ENCODE measurements around the gene PHF21A.
A peak's percentile ranks its signal among the peaks of the same experiment; 100 is the strongest.
"Not testable (repeated sequence)": the region's sequence is repeated elsewhere in the genome, so short reads cannot be mapped to it uniquely, and the experiment has no call there.

The PHF21A gene

GRCh38 chr11:45917286-45917622 lies 204.0 kb downstream of the PHF21A start:
- H3K36me3 ChIP-seq, result peaks cover 43% of the 10 kb centered on the region
- peaks cover 24% of the 10 kb centered on the region for H3K27me3 ChIP-seq
- H3K4me2 ChIP-seq, result peak overlapping the region; percentile 98
- H3K27ac ChIP-seq, result peak overlapping the region; percentile 94
- peak overlapping the region; percentile 94 for H3K9ac ChIP-seq
- TF ChIP-seq Cebpa-rat (IDR thresholded peaks at IDR 0.05), result no peak
- H4K20me1 ChIP-seq, result peaks cover 48% of the 10 kb centered on the region
- H3K4me3 ChIP-seq, result peak overlapping the region; percentile 91
- H3K4me1 ChIP-seq, result peaks cover 50% of the 10 kb centered on the region
- no peaks in the 10 kb centered on the region for H3K9me3 ChIP-seq

GRCh38 chr11:45915446-45915845 lies 205.8 kb downstream of the PHF21A start:
- Histone ChIP-seq H3K27me3 (peaks cover 6% of the 10 kb centered on the region; the same call in 1 of the 2 replicates), H3K9ac (no peak overlapping the region), H3K4me1 (peaks cover 32% of the 10 kb centered on the region), H4K20me1 (peaks cover 53% of the 10 kb centered on the region), H3K4me2 (no peak overlapping the region), H3K9me3 (no peaks in the 10 kb centered on the region), H3K27ac (no peak overlapping the region), H3K4me3 (no peak overlapping the region), H3K36me3 (peaks cover 61% of the 10 kb centered on the region)
- TF ChIP-seq Cebpa-rat (IDR thresholded peaks at IDR 0.05), result no peak

GRCh38 chr11:45913942-45914635 lies 207.2 kb downstream of the PHF21A start:
- no peak for TF ChIP-seq Cebpa-rat (IDR thresholded peaks at IDR 0.05)
- H3K36me3 ChIP-seq, result peaks cover 74% of the 10 kb centered on the region
- H3K4me2 ChIP-seq, result no peak overlapping the region

GRCh38 chr11:45913514-45913913 lies 207.7 kb downstream of the PHF21A start:
- Histone ChIP-seq H3K9me3 (no peaks in the 10 kb centered on the region), H3K9ac (no peak overlapping the region), H3K27me3 (no peaks in the 10 kb centered on the region), H3K27ac (no peak overlapping the region), H3K36me3 (peaks cover 80% of the 10 kb centered on the region), H3K4me1 (peaks cover 13% of the 10 kb centered on the region), H3K4me2 (no peak overlapping the region), H3K4me3 (no peak overlapping the region), H4K20me1 (peaks cover 70% of the 10 kb centered on the region)
- TF ChIP-seq Cebpa-rat (IDR thresholded peaks at IDR 0.05), result no peak

More at GRCh38 chr11:45913942-45914635, 207.2 kb downstream of the PHF21A start:
- Histone ChIP-seq H3K4me1 (peaks cover 18% of the 10 kb centered on the region), H3K4me3 (no peak overlapping the region), H3K27ac (no peak overlapping the region), H3K27me3 (no peaks in the 10 kb centered on the region), H4K20me1 (peaks cover 66% of the 10 kb centered on the region), H3K9ac (no peak overlapping the region), H3K9me3 (no peaks in the 10 kb centered on the region)

GRCh38 chr11:45910623-45911022 lies 210.6 kb downstream of the PHF21A start:
- peaks cover 71% of the 10 kb centered on the region for H3K36me3 ChIP-seq
- no peak overlapping the region for H3K27ac ChIP-seq
- H3K4me2 ChIP-seq, result no peak overlapping the region
- TF ChIP-seq Cebpa-rat (IDR thresholded peaks at IDR 0.05), result no peak
- H3K9me3 ChIP-seq, result no peaks in the 10 kb centered on the region
- no peak overlapping the region for H3K9ac ChIP-seq
- H4K20me1 ChIP-seq, result peaks cover 56% of the 10 kb centered on the region
- no peak overlapping the region for H3K4me3 ChIP-seq
- no peaks in the 10 kb centered on the region for H3K4me1 ChIP-seq
- no peaks in the 10 kb centered on the region for H3K27me3 ChIP-seq

- TF ChIP-seq Cebpa-rat (IDR thresholded peaks at IDR 0.05), result no peak
- Histone ChIP-seq H4K20me1 (peaks cover 49% of the 10 kb centered on the region), H3K4me2 (no peak overlapping the region), H3K9ac (no peak overlapping the region), H3K27me3 (no peaks in the 10 kb centered on the region), H3K36me3 (peaks cover 63% of the 10 kb centered on the region), H3K27ac (no peak overlapping the region), H3K9me3 (no peaks in the 10 kb centered on the region), H3K4me1 (no peaks in the 10 kb centered on the region), H3K4me3 (no peak overlapping the region)
Observed at GRCh38 chr11:45909594-45910475, 211.4 kb downstream of the PHF21A start.

DNA sequence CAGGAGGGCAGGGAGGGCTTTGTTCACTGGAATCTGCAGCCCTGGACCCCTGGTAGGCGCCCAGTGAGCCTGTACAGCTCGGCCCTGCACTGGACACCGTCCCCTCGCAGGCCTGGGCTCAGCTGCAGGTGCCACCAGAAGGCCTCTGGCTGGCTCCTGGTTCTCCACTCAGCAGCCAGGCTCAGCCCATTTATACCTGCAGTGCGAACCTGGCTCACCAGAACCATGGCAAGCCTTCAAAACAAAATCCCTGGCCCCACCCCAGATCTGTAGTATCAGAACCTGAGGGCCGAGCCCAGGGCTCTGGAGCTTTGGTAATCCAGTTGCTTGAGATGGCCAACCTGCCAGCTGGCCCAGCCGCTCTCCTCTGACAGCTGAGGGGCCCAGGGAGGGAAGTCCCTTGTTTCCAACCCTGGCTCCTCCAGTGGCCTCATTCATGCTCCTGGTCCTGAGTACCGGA lies 213.3 kb downstream of the PHF21A start:
- no peak for TF ChIP-seq Cebpa-rat (IDR thresholded peaks at IDR 0.05)
- Histone ChIP-seq H3K27ac (no peak overlapping the region), H3K27me3 (no peaks in the 10 kb centered on the region), H3K36me3 (peaks cover 44% of the 10 kb centered on the region), H4K20me1 (peaks cover 31% of the 10 kb centered on the region), H3K9me3 (no peaks in the 10 kb centered on the region), H3K4me3 (no peak overlapping the region), H3K4me2 (no peak overlapping the region), H3K9ac (no peak overlapping the region), H3K4me1 (peaks cover 5% of the 10 kb centered on the region; the same call in 1 of the 2 replicates)

GRCh38 chr11:45906965-45907611 lies 214.2 kb downstream of the PHF21A start, which contains the start of gene FREY1:
Gene FREY1 (minus strand): TSS chr11:45907271. CDS start chr11:45907245, 26 bp downstream.
- no peak within 1 kb of the TSS for H3K9ac ChIP-seq
- H3K27ac ChIP-seq, result no peak within 1 kb of the TSS
- H3K4me3 ChIP-seq, result no peak within 1 kb of the TSS
- peaks cover 35% of the 10 kb centered on the region for H3K36me3 ChIP-seq
- peaks cover 30% of the 10 kb centered on the region for H4K20me1 ChIP-seq
- no peaks in the 10 kb centered on the region for H3K9me3 ChIP-seq
- H3K27me3 ChIP-seq, result no peaks in the 10 kb centered on the region
- TF ChIP-seq Cebpa-rat (IDR thresholded peaks at IDR 0.05), result no peak
- peaks cover 5% of the 10 kb centered on the region; the same call in 1 of the 2 replicates for H3K4me1 ChIP-seq
- no peak within 1 kb of the TSS for H3K4me2 ChIP-seq

- Histone ChIP-seq H3K9ac (no peak overlapping the region), H3K9me3 (no peaks in the 10 kb centered on the region), H3K4me2 (no peak overlapping the region), H3K4me1 (peaks cover 5% of the 10 kb centered on the region; the same call in 1 of the 2 replicates), H3K4me3 (no peak overlapping the region), H3K27ac (no peak overlapping the region), H4K20me1 (peaks cover 39% of the 10 kb centered on the region), H3K36me3 (peaks cover 26% of the 10 kb centered on the region), H3K27me3 (peaks cover 4% of the 10 kb centered on the region)
- no peak for TF ChIP-seq Cebpa-rat (IDR thresholded peaks at IDR 0.05)
Observed at GRCh38 chr11:45906096-45906682, 215.1 kb downstream of the PHF21A start.

DNA sequence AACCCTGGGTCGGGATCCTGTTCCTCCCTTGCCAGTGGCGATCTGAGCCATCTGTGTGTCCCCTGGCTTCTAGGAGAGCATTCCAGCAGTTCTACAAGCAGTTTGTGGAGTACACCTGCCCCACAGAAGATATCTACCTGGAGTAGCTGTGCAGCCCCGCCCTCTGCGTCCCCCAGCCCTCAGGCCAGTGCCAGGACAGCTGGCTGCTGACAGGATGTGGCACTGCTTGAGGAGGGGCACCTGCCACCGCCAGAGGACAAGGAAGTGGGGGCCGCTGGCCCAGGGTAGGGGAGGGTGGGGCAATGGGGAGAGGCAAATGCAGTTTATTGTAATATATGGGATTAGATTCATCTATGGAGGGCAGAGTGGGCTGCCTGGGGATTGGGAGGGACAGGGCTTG lies 215.7 kb downstream of the PHF21A start:
- H3K4me1 ChIP-seq, H3K9me3 ChIP-seq, H3K4me3 ChIP-seq, H3K27ac ChIP-seq, H3K4me2 ChIP-seq, H3K9ac ChIP-seq: not testable (repeated sequence)
- Histone ChIP-seq H4K20me1 (peaks cover 41% of the 10 kb centered on the region), H3K27me3 (peaks cover 10% of the 10 kb centered on the region), H3K36me3 (peaks cover 20% of the 10 kb centered on the region)

All from BLaER1 (cell line).